HG03520 (cell line): ENCODE results near the gene ANO8.
"Not testable (repeated sequence)": the region's sequence is repeated elsewhere in the genome, so short reads cannot be mapped to it uniquely, and the experiment has no call there.

ENCODE experiments used
- ATAC-seq: cut with Tn5 transposase; IDR thresholded peaks from one replicate; pipeline ENCODE4 v1.9.1; 2021; ENCODE audit warnings: mild to moderate bottlenecking, moderate library complexity; ENCODE audit not compliant: unreplicated experiment

Gene ANO8

DNA sequence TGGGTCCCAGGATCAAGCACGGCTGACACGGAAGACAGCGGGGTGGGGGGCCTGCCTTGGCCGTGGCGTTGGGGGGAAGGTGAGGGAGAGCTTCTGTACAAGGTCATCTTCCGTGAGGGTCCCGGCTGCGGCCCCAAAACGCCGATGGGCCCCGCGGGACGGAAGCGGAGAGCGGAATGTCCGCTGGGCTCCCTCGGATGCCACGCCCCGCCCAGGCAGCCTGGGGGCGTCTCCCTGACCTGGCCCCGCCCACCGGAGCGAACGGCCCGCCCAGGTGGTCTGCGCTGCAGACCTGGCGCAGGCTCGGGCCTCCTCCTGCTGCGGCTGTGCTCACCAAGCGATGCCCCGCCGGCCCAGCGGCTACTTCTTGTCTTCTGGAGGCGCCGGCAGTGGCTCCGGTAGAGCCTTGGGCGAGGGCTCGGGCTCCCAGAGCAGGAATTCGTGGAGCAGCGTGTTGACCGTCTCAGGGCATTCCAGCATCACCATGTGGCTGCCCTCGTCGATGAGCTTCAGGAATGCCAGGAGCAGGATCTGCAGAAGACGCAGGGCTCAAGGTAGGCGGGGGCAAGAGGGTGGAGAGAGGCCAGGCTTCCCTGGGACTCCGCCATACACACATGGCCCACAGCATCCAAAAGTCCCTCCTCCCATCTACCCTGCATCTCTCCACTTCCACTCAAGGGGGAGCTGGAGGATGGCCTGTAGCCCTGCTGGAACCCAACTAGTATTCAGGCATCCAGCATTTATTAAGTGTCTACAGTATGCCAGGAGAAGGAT, 42.2 kb downstream of the ANO8 start:
- no peak for ATAC-seq

DNA sequence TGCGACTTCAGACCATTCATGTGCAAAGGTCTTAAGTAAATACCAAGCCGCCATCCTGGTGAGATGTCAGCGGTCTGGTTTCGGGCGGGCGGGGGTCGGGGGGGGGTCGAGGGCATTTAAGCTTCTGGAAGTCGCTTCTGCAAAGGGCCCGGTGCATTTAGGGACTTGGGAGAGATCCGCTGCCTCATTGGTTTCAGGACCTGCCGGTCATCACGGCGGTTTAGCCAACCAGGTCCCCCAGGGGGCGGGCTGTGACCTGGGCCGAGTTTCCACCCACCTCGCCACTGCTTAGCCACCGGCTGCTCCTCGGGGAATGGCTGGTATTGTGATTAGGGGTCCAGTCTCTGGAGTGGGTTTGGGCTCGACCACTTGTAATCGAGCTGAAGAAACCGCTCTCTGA, 45.2 kb downstream of the ANO8 start:
- no peak for ATAC-seq

GRCh38 chr19:17286752-17287151, 47.9 kb downstream of the ANO8 start:
- ATAC-seq, result no peak

DNA sequence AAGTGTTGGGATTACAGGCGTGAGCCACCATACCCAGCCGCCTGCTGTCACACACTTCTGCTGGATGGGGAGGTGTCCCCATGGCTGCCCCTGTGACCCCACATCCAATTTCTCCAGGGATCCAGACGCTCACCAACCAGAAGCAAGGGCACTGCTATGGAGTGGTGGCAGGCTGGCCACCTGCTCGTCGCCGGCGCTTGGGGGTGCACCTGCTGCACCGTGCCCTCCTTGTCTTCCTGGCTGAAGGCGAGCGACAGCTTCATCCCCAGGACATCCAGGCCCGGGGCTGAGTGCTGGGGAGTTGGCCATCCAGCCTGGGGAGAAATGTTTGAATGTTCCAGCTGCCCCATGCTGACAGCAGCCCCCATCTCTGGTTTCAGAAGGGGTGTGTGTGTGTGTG, 48.4 kb downstream of the ANO8 start:
- ATAC-seq, result no peak

GRCh38 chr19:17285415-17286135, 49.1 kb downstream of the ANO8 start:
- no peak for ATAC-seq

- no peak for ATAC-seq
Measured at GRCh38 chr19:17283504-17283996, 51.1 kb downstream of the ANO8 start.

DNA sequence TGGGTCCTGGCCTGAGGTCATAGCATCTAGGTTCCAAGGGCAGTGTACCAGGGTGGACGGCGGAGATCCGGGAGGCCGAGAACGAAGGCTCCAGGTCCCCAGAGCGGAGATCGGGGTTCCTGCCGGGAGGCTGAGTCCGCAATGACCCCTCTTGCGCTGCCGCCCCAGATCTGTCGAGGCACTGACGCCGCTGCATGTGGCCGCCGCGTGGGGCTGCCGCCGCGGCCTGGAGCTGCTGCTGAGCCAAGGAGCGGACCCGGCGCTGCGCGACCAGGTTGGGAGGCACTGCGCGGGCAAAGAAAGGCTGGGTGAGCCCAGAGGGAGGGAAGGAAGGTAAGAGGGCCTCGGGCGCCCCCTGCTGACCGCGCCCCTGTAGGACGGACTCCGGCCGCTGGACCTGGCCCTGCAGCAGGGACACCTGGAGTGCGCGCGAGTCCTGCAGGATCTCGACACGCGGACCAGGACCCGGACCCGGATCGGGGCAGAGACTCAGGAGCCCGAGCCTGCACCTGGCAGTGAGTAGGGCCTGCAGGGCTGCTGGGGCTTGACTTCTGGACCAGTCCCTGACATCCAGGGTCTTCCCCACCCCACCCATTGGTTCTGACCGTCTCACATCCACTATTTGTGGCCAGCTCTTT, 52.0 kb downstream of the ANO8 start:
- ATAC-seq, result peak; percentile 72

DNA sequence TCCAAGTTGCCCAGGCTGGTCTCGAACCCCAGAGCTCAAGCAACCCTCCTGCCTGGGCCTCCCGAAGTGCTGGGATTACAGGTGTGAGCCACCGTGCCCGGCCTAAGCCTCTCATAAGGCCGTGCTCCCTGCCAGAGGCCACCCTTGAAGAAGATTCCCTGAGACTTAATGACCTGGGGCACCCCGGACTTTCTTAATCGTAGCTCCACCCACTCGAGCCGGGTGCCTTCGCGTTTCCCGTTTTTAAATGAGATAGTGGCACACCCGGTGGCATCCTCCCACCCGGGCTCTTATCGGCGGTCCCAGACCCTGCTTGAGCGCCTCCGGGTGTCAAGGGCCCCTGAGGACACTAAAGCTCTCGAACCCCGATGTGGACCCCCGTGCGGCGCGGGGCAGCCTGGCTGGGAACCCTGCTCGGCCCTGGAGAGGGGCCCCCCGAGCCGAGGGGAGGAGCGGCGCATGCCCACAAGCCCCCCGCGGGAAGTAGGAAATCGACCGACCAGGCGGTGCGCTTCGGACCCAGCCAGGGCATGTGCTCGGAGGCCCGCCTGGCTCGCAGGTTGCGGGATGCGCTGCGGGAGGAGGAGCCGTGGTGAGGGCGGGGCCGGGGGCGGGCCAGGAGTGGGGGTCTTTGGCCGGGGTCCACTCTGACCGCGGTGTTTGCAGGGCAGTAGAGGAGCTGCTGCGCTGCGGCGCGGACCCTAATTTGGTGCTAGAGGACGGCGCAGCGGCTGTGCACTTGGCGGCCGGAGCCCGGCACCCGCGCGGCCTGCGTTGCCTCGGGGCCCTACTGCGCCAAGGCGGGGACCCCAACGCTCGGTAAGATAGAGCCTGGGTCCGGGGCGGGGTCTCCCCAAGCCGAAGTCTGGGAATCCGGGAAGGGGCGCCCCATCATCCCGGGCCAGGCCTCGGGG, 53.0 kb downstream of the ANO8 start, which contains the start of gene ANKLE1:
ANKLE1 (plus strand) TSS at position 511 of the 914 bp plus-strand sequence; CDS start at position 531, 20 bp downstream.
- no peak for ATAC-seq

- no peak for ATAC-seq
Measured at GRCh38 chr19:17279436-17279835, 55.2 kb downstream of the ANO8 start.

DNA sequence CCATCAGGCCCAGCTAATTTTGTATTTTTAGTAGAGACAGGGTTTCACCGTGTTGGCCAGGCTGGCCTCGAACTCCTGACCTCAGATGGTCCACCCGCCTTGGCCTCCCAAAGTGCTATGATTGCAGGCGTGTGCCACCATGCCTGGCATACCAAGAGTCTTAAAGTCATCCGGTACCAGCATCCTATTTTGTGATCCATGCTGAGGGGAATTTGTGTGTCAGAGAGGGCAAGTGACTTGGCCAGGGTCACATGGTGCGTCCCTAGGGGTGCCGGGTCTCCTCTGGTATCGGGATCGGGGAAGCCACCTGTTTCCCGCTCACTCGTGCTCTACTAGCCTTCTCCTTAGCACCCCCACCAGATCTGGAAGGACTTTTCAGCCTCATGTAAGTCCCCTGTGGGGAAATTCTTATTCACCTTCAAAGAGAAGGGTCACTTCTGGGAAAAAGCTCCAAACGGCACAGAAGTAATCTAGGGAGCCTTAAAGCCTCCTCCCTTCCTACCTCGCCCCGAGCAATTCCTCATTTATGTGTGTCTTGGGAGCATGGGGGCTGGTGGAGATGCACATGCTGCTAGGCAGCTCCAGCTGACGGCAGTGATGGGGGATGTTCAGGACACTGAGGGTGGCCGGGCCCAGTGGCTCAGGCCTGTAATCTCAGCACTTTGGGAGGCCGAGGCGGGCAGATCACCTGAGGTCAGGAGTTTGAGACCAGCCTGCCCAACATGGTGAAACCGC, 59.0 kb downstream of the ANO8 start:
- no peak for ATAC-seq

GRCh38 chr19:17274892-17275291, 59.8 kb downstream of the ANO8 start:
- not testable (repeated sequence) for ATAC-seq
